Vagina (tissue), 2 donors: ENCODE results near the gene C17orf107. TPM values are rescaled to one million over a fixed set of nuclear protein-coding genes. Genes with fewer than 3 reads are reported as not detected.

Source experiments
- DNase-seq, 2 donors: peaks; one replicate each; pipeline ENCODE4 v3.0.0-alpha.2; 2017; ENCODE audit errors: extremely low spot score in 2 of 2
- H3K27ac ChIP-seq: fragments of 200-600 bp; sonication (generic); one replicate; pipeline ENCODE4 v1.5.1; 2019
- H3K27me3 ChIP-seq: fragments of 200-600 bp; sonication (generic); one replicate; pipeline ENCODE4 v1.5.1; 2019
- H3K36me3 ChIP-seq, 2 donors: fragments of 200-600 bp; sonication (generic); one replicate each; pipeline ENCODE4 v1.5.1; 2017 to 2019
- H3K4me1 ChIP-seq: fragments of 200-600 bp; sonication (generic); one replicate; pipeline ENCODE4 v1.5.1; 2019
- H3K4me3 ChIP-seq, 2 donors: fragments of 200-600 bp; sonication (generic); 1 replicate in 1 of 2; 2 replicates in 1 of 2; pipeline ENCODE4 v1.5.1; 2016 to 2019
- H3K9me3 ChIP-seq: fragments of 200-600 bp; sonication (generic); one replicate; pipeline ENCODE4 v1.5.1; 2019
- CTCF ChIP-seq, 3 experiments: fragments of 450-650 bp in 2 of 3; fragments of 200-600 bp in 1 of 3; sonication (generic) in 1 of 3; IDR thresholded peaks; one replicate each; pipeline ENCODE4 v1.5.1; 2017 to 2019; ENCODE audit warnings: antibody characterized with exemption in 3 of 3, mild to moderate bottlenecking in 2 of 3, moderate library complexity in 2 of 3
- POLR2A ChIP-seq, 2 donors: fragments of 450-650 bp; IDR thresholded peaks; one replicate each; pipeline ENCODE4 v1.6.1; 2017; ENCODE audit warnings: antibody characterized with exemption in 2 of 2, mild to moderate bottlenecking in 2 of 2, moderate library complexity in 2 of 2
- POLR2AphosphoS5 ChIP-seq, 2 donors: sonication (generic); formaldehyde crosslinking; IDR thresholded peaks; one replicate each; pipeline ENCODE4 v1.9.0; 2017; ENCODE audit warnings: antibody characterized with exemption in 2 of 2, mild to moderate bottlenecking in 2 of 2, low read depth in 1 of 2; ENCODE audit not compliant: insufficient read depth in 1 of 2
- intact Hi-C: fragments of 100-400 bp; cut with DNase I; formaldehyde crosslinking; loops from one replicate; pipeline ENCODE4 v1.15.1; 2023
- total RNA-seq: library from RNA; depleted of rRNA; stranded (reverse); fragments of >200 nt; gene quantifications from one replicate; pipeline ENCODE4 v1.2.3, GENCODE V29; 2016

Gene C17orf107
- total RNA-seq, 1 donor from 2014 or later: 1.7 TPM

DNA sequence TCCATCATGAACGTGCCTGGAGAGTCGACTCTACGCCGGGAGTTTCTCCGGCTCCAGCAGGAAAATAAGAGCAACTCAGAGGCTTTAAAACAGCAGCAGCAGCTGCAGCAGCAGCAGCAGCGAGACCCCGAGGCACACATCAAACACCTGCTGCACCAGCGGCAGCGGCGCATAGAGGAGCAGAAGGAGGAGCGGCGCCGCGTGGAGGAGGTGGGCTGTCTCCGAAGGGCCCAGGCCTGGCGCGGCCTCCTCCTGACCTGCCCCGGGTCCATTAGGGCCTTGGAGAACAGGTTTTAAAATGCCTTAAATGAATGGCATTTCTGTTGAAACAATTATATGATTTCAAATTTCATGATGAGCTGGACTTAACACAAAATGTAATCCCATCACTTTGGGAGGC, 11.8 kb upstream of the C17orf107 start:
- no peaks in the 10 kb centered on the region for H3K27me3 ChIP-seq
- DNase-seq: no peak
- TF ChIP-seq POLR2AphosphoS5 (IDR thresholded peaks at IDR 0.05; ENCODE audit: insufficient read depth in 1 of 2, low read depth in 1 of 2) (no peak), CTCF (IDR thresholded peaks at IDR 0.05) (no peak), POLR2A (IDR thresholded peaks at IDR 0.05) (no peak)
- H3K36me3 ChIP-seq: peaks cover 0 to 73% of the 10 kb centered on the region in 2 donors
- H3K9me3 ChIP-seq: no peaks in the 10 kb centered on the region
- no peak overlapping the region for H3K27ac ChIP-seq
- H3K4me3 ChIP-seq: no peak overlapping the region
- intact Hi-C loops: loop anchor here (5.0 kb wide), 1 partner anchor 155 kb away; the partner anchor contains the start of gene MED11
- no peaks in the 10 kb centered on the region for H3K4me1 ChIP-seq

DNA sequence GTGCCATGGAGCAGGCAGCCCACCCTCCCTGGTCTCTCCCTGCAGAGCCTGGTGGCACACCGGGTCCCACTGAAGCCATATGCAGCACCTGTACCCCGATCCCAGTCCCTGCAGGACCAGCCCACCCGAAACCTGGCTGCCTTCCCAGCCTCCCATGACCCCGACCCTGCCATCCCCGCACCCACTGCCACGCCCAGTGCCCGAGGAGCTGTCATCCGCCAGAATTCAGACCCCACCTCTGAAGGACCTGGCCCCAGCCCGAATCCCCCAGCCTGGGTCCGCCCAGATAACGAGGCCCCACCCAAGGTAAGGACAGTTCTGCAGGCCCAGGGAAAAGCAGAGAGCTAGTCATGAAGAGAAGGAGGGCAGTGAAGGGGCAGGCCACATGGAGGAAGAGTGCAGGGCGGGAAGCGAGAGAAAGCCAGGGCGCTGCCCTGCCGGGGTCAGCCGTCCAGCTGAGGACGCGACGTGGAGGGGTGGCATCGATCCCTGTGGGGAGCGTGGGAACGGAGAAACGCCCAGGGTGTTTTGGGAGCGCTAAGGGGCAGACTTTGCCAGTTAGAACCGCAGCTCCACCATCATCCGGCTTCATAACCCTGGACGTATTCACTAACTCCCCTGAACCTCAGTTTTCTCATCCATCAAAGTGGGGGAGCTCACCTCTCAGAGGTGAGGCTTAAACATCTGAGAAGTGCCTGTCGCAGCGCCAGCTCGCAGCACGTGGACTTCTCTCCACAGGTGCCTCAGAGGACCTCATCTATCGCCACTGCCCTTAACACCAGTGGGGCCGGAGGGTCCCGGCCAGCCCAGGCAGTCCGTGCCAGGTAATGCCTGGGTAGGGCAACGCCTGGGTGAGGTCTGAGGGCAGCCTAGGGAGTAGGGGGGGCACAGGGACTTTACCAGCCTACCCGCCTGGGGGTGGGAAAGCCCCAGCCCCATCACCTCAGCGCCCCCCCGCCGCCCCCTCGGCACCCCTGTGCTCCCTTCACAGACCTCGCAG, 7.6 kb upstream of the C17orf107 start:
- Histone ChIP-seq H3K4me1 (no peaks in the 10 kb centered on the region), H3K4me3 (no peak overlapping the region), H3K27me3 (no peaks in the 10 kb centered on the region), H3K27ac (no peak overlapping the region), H3K36me3 (peaks cover 0 to 90% of the 10 kb centered on the region in 2 donors), H3K9me3 (no peaks in the 10 kb centered on the region)
- DNase-seq: no peak
- TF ChIP-seq CTCF (IDR thresholded peaks at IDR 0.05): no peak
- intact Hi-C loops: loop anchor here (5.0 kb wide), 1 partner anchor 104 kb away; the partner anchor contains the start of genes GLTPD2 and VMO1

- no peak overlapping the region for H3K4me3 ChIP-seq
- intact Hi-C loops: loop anchor here (5.0 kb wide), 1 partner anchor 105 kb away; the partner anchor contains the start of genes GLTPD2 and VMO1
- H3K27me3 ChIP-seq: no peaks in the 10 kb centered on the region
- DNase-seq: no peak
- H3K9me3 ChIP-seq: no peaks in the 10 kb centered on the region
- TF ChIP-seq POLR2A (IDR thresholded peaks at IDR 0.05) (no peak), CTCF (IDR thresholded peaks at IDR 0.05) (no peak), POLR2AphosphoS5 (IDR thresholded peaks at IDR 0.05; ENCODE audit: insufficient read depth in 1 of 2, low read depth in 1 of 2) (no peak)
- no peak overlapping the region for H3K27ac ChIP-seq
- peaks cover 0 to 90% of the 10 kb centered on the region in 2 donors for H3K36me3 ChIP-seq
- H3K4me1 ChIP-seq: no peaks in the 10 kb centered on the region
Measured at GRCh38 chr17:4892499-4893221, 6.7 kb upstream of the C17orf107 start.

GRCh38 chr17:4893272-4893671, 6.1 kb upstream of the C17orf107 start:
- intact Hi-C loops: loop anchor here (5.0 kb wide), 1 partner anchor 106 kb away; the partner anchor contains the start of genes GLTPD2 and VMO1
- DNase-seq: no peak
- Histone ChIP-seq H3K4me3 (no peak overlapping the region), H3K36me3 (peaks cover 0 to 84% of the 10 kb centered on the region in 2 donors), H3K4me1 (no peaks in the 10 kb centered on the region), H3K9me3 (no peaks in the 10 kb centered on the region), H3K27me3 (no peaks in the 10 kb centered on the region), H3K27ac (no peak overlapping the region)
- TF ChIP-seq POLR2A (IDR thresholded peaks at IDR 0.05): no peak
- TF ChIP-seq POLR2AphosphoS5 (IDR thresholded peaks at IDR 0.05; ENCODE audit: insufficient read depth in 1 of 2, low read depth in 1 of 2): no peak
- no peak for TF ChIP-seq CTCF (IDR thresholded peaks at IDR 0.05)
